RWPE1 (cell line): Measurements from ENCODE around the gene FHOD3.

Source experiments
- CTCF ChIA-PET: fragments of 350-600 bp; sonication (Branson Sonifier 250); formaldehyde crosslinking; extraction: SDS; loops from one replicate; lab custom pipeline; 2021; lab: Yijun Ruan, JAX
- POLR2A ChIA-PET: fragments of 400-600 bp; formaldehyde crosslinking; extraction: SDS; loops from one replicate; lab custom pipeline; 2020; ENCODE audit warnings: antibody characterized with exemption; ENCODE audit not compliant: low non-redundant PET; lab: Yijun Ruan, JAX
- DNase-seq: peaks from one replicate; pipeline ENCODE4 v3.0.0; 2012; ENCODE audit warnings: low spot score
- H3K27ac ChIP-seq: fragments of 450-650 bp; 2 replicates; pipeline ENCODE4 v1.5.1; 2017
- TF ChIP-seq, protein P1 (sequence below): fragments of 450-650 bp; conservative IDR thresholded peaks from 2 replicates; pipeline ENCODE4 v1.5.1; 2017; ENCODE audit warnings: low read depth, mild to moderate bottlenecking

The FHOD3 gene

DNA sequence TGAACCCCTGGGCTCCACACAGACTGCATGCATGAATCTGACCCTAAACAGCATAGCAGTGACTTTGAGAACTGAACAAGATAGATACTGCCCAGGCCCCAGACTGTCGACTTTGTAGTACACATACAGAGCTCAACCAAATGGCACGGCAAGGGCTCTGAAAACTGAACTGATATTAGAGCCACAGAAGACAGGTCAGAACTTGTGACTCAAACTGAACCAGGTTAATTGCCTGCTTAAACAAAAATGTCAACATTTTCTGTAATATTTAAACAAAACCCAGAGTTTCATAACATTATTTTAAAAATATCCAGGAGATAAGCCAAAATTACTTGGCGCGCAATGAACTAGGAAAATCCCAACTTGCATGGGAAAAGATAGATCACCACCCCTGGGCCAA is 271.0 kb downstream of the FHOD3 start:
- POLR2A ChIA-PET = no interaction called here
- no peak for DNase-seq
- no peak overlapping the region for H3K27ac ChIP-seq
- CTCF ChIA-PET = no interaction called here
- TF ChIP-seq, protein P1, sequence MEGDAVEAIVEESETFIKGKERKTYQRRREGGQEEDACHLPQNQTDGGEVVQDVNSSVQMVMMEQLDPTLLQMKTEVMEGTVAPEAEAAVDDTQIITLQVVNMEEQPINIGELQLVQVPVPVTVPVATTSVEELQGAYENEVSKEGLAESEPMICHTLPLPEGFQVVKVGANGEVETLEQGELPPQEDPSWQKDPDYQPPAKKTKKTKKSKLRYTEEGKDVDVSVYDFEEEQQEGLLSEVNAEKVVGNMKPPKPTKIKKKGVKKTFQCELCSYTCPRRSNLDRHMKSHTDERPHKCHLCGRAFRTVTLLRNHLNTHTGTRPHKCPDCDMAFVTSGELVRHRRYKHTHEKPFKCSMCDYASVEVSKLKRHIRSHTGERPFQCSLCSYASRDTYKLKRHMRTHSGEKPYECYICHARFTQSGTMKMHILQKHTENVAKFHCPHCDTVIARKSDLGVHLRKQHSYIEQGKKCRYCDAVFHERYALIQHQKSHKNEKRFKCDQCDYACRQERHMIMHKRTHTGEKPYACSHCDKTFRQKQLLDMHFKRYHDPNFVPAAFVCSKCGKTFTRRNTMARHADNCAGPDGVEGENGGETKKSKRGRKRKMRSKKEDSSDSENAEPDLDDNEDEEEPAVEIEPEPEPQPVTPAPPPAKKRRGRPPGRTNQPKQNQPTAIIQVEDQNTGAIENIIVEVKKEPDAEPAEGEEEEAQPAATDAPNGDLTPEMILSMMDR = no peak

DNA sequence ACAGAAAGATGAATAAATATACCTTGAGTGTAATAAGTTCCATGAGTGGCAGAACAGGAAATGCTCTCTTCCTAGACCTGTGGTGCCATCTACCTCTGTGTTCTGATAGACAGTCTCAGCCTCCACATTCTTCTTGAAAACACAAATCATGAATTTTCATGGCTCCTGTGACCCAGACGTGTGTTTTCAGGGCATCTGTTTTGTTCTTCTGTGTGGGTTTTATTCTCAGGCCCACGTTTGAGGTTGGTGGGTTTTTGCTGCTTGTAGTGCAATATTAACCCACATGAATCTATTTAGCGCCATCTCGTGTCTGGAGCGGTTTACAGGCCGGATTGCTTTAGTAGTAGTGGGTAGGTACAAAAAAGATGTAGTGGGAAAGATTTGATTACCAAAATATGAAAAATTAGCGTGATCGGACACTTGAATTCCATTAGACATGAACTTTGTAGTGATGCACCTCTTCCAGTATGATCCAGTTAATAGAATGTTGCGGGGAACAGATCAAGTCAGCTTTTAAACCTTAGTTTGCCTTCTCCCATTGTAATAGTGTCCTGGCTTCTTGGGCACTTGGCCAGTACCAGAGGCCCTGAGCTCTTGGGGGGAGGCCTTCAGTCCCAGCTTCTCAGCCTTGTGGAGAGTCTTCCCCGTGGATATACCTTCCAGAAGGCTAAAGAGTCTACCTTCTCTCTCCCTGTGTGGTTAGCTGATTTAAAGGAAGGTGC is 274.8 kb downstream of the FHOD3 start:
- POLR2A ChIA-PET = no interaction called here
- H3K27ac ChIP-seq = no peak overlapping the region
- CTCF ChIA-PET = interaction anchor here (0.5 to 1.1 kb wide), 9 partner anchors 30 to 275 kb away, joined by 3 to 6 read pairs (median 3); partner anchors contain the start of gene FHOD3
- peak; percentile 30 for DNase-seq
- TF ChIP-seq, protein P1 = peak; percentile 79

DNA sequence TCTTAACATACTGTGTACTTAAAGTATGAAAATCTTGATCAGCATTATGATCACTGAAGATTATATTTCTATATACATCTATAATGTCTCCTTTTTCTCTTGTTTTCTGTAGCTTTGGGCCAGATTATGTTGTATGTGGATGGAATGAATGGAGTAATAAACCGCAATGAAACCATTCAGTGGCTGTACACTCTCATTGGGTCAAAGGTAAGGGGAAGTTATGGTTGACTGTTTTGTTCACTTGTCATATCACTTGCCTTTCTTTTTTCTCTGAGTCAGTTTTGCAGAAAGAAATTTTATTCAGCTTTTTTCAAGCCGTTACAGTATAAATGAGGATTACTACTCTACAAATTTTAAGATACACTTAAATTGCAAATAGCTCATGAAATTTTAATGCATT is 278.8 kb downstream of the FHOD3 start:
- CTCF ChIA-PET = no interaction called here
- TF ChIP-seq, protein P1 = no peak
- POLR2A ChIA-PET = no interaction called here
- DNase-seq = no peak
- H3K27ac ChIP-seq = no peak overlapping the region

DNA sequence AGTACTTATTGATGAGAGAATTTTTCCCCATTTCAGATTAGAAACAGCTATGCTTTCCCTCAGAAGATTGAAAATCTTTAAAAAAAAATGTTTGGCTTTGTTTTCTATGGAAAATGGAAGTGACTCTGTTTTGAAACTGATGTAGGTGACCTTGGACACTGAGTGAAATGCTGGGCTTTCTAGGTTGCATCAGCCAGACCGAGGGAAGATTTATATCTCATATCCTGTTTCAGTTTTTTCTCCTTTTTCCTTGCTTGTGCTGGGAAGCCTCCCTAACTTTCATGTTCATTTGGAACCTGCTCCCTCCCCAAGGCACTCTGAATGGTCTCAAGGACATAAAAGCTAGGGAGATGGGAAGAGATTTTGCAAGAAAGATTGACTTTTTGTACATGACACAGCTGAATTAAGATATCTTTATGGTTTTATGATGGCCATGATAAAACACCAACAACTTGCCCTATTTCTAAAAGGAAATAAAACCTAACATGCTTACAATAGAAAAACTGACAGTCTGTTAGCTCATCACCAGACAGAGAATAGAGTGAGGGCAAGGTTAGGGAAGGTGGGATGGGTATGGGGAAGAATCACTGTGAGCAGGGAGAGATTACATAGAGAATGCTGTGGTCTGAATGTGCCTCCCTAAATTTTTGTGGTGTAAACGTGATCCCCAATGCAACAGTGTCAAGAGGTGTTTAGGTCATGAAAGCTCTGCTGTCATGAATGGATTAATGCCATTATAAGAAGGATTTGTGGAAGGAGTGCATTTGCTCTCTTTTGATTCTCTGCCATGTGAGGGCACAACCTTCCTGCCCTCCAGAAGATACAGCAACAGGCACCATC is 281.6 kb downstream of the FHOD3 start:
- CTCF ChIA-PET = no interaction called here
- TF ChIP-seq, protein P1 = no peak
- H3K27ac ChIP-seq = no peak overlapping the region
- no peak for DNase-seq
- POLR2A ChIA-PET = no interaction called here

DNA sequence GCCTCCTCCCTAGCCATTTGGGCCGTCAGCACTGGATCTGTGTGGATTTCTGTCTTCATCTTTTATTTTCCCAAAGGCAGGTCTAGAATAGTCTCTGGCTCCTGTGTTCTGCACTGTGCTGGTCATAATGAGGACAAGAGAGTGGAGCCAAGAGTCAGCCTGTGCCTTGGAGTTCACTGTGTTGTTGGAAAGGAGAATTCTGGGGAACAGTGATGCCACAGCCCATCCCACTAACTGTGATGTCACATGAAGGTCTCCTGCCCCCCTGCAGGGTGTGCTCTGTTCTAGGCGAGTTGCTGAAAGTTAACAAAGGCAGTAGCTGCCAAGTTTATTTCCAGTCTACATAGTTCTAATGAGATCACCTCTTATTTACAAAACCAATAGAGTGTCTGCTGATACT is 282.8 kb downstream of the FHOD3 start:
- H3K27ac ChIP-seq = peak overlapping the region; percentile 40; the same call in 1 of the 2 replicates
- DNase-seq = no peak
- TF ChIP-seq, protein P1 = no peak
- ChIA-PET POLR2A (no interaction called here), CTCF (interaction anchor here (1.0 kb wide), 1 partner anchor 177 kb away, joined by 3 read pairs; no protein-coding TSS in a partner anchor)
